Ishikawa (cell line): ENCODE results near the gene METTL13.

Experiments
- CEBPB ChIP-seq: IDR thresholded peaks from 2 replicates; pipeline ENCODE4 v1.6.1; 2012
- CREB1 ChIP-seq: IDR thresholded peaks from 2 replicates; pipeline ENCODE4 v1.6.1; 2012; ENCODE audit warnings: low read depth
- EGR1 ChIP-seq: IDR thresholded peaks from 2 replicates; pipeline ENCODE4 v1.6.1; 2012
- EP300 ChIP-seq: IDR thresholded peaks from 2 replicates; pipeline ENCODE4 v1.6.1; 2012; ENCODE audit warnings: borderline replicate concordance
- NFIC ChIP-seq: IDR thresholded peaks from 2 replicates; pipeline ENCODE4 v1.6.1; 2012
- RAD21 ChIP-seq: IDR thresholded peaks from 2 replicates; pipeline ENCODE4 v1.6.1; 2012; ENCODE audit warnings: low read depth
- TAF1 ChIP-seq: IDR thresholded peaks from 2 replicates; pipeline ENCODE4 v1.6.1; 2012; ENCODE audit warnings: low read depth, mild to moderate bottlenecking
- TCF12 ChIP-seq: IDR thresholded peaks from 2 replicates; pipeline ENCODE4 v1.6.1; 2012; ENCODE audit warnings: low read depth
- TEAD4 ChIP-seq: IDR thresholded peaks from 2 replicates; pipeline ENCODE4 v1.6.1; 2012
- USF1 ChIP-seq: IDR thresholded peaks from 2 replicates; pipeline ENCODE4 v1.6.1; 2012
- YY1 ChIP-seq: IDR thresholded peaks from 2 replicates; pipeline ENCODE4 v1.6.1; 2012; ENCODE audit warnings: low read depth
- TF ChIP-seq, protein P1 (sequence below): IDR thresholded peaks from 2 replicates; pipeline ENCODE4 v1.6.1; 2012; ENCODE audit warnings: low read depth, mild to moderate bottlenecking
- TF ChIP-seq, protein P2 (sequence below): IDR thresholded peaks from 2 replicates; pipeline ENCODE4 v1.6.1; 2012

DNA sequence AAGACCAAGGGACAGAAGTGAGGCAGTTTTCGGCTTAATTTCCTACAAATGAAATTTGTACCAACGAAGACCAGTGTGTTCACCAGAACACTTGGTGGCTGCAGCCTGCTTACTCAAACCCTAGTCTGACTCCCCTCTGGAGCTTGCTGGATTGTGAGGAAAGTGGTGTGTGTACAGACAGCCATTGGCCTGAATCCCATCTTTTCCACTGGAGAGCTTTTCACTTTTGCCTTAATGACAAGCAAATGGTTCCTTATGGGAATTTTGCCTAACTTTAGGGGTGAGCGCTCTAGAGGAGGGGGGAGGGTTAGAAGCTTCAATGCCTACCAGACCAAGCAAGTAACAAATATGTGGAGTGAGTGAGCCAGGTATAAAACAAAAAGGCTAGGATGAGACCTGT, 17.3 kb downstream of the METTL13 start:
- TF ChIP-seq CEBPB (no peak), USF1 (no peak), EP300 (no peak), TAF1 (no peak), TCF12 (no peak), CREB1 (no peak), YY1 (no peak), EGR1 (no peak), NFIC (no peak), RAD21 (no peak), TEAD4 (no peak)
- TF ChIP-seq, protein P1, sequence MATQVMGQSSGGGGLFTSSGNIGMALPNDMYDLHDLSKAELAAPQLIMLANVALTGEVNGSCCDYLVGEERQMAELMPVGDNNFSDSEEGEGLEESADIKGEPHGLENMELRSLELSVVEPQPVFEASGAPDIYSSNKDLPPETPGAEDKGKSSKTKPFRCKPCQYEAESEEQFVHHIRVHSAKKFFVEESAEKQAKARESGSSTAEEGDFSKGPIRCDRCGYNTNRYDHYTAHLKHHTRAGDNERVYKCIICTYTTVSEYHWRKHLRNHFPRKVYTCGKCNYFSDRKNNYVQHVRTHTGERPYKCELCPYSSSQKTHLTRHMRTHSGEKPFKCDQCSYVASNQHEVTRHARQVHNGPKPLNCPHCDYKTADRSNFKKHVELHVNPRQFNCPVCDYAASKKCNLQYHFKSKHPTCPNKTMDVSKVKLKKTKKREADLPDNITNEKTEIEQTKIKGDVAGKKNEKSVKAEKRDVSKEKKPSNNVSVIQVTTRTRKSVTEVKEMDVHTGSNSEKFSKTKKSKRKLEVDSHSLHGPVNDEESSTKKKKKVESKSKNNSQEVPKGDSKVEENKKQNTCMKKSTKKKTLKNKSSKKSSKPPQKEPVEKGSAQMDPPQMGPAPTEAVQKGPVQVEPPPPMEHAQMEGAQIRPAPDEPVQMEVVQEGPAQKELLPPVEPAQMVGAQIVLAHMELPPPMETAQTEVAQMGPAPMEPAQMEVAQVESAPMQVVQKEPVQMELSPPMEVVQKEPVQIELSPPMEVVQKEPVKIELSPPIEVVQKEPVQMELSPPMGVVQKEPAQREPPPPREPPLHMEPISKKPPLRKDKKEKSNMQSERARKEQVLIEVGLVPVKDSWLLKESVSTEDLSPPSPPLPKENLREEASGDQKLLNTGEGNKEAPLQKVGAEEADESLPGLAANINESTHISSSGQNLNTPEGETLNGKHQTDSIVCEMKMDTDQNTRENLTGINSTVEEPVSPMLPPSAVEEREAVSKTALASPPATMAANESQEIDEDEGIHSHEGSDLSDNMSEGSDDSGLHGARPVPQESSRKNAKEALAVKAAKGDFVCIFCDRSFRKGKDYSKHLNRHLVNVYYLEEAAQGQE: no peak
- TF ChIP-seq, protein P2, sequence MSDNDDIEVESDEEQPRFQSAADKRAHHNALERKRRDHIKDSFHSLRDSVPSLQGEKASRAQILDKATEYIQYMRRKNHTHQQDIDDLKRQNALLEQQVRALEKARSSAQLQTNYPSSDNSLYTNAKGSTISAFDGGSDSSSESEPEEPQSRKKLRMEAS: no peak
